CD4-positive, alpha-beta T cell treated with Interleukin-4 for 4 hours (primary cell): ENCODE results near the gene CAPN15.

ENCODE experiments used
- DNase-seq: peaks from one replicate; pipeline ENCODE4 v3.0.0-alpha.2; 2020

The CAPN15 gene

GRCh38 chr16:548586-548985, 21.1 kb downstream of the CAPN15 start:
- no peak for DNase-seq

- DNase-seq: no peak
These were observed 22.2 kb downstream of the CAPN15 start for GRCh38 chr16:549544-550263.

GRCh38 chr16:551210-551609, 23.7 kb downstream of the CAPN15 start:
- no peak for DNase-seq

GRCh38 chr16:552171-552570, 24.7 kb downstream of the CAPN15 start:
- no peak for DNase-seq

GRCh38 chr16:553601-554296, 26.2 kb downstream of the CAPN15 start:
- DNase-seq: no peak

GRCh38 chr16:554297-554621, 26.7 kb downstream of the CAPN15 start:
- DNase-seq: no peak

GRCh38 chr16:554640-555365, 27.3 kb downstream of the CAPN15 start:
- no peak for DNase-seq

- no peak for DNase-seq
These were observed 28.3 kb downstream of the CAPN15 start for GRCh38 chr16:555528-556473.

- no peak for DNase-seq
These were observed 29.1 kb downstream of the CAPN15 start for GRCh38 chr16:556474-557173.

- DNase-seq: no peak
These were observed 30.2 kb downstream of the CAPN15 start for GRCh38 chr16:557463-558297.

- no peak for DNase-seq
These were observed 30.9 kb downstream of the CAPN15 start for GRCh38 chr16:558298-559020.

- no peak for DNase-seq
These were observed 31.5 kb downstream of the CAPN15 start for GRCh38 chr16:559021-559380.

GRCh38 chr16:559411-560203, 32.1 kb downstream of the CAPN15 start:
- no peak for DNase-seq

GRCh38 chr16:560204-560700, 32.7 kb downstream of the CAPN15 start, which contains the start of gene PRR35:
Gene PRR35 (plus strand): TSS chr16:560394. CDS start chr16:563295, 2,901 bp downstream.
- DNase-seq: no peak

- DNase-seq: no peak
These were observed 33.3 kb downstream of the CAPN15 start for GRCh38 chr16:560701-561412.

GRCh38 chr16:561413-561794, 33.9 kb downstream of the CAPN15 start:
- DNase-seq: no peak

GRCh38 chr16:561957-562938, 34.7 kb downstream of the CAPN15 start:
- no peak for DNase-seq
